ENCODE measurements around the gene LRIT1. TPM values are rescaled to one million over a fixed set of nuclear protein-coding genes. Genes with fewer than 3 reads are reported as not detected.

LRIT1 gene
- total and polyA plus RNA-seq, 5 donors from 2014 or later = not detected

DNA sequence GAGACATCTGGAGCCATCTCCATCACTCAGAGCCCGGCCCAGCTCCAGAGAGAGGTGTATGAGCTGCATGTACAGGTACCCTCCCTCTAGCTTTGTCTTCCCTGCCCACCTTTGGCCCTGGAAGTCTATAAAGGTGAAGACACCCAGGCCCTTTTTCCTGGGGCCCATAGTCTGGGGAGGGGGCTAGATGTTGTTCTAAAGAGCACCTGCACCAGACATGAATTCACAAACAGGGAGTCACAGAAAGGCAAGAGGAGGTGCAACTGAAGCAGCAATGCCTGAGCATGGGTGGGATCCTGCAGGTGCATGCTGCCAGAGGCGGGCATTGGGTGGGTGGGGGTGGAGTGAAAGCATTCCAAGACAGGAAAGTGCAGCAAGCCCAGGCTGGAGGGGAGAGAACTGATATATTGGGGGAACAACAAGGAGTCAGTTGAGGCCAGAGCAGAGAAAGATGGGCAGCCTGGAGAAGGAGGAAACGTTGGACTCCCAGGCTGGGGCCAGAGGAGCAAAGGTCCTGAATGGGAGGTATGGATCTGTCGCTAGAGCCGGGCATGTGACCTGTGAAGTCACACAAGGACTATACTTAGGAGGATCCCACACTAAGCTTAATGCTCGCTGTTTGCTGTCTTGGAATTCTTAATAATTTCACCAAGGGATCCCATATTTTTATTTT lies 35.4 kb downstream of the LRIT1 start:
- Histone ChIP-seq H3K27ac (ENCODE audit: insufficient read depth, low read length, poor library complexity, severe bottlenecking) (no peak overlapping the region), H3K4me3 (ENCODE audit: low read depth, low read length) (no peak overlapping the region), H3K4me1 (ENCODE audit: control insufficient read depth, insufficient read depth, low read length, poor library complexity, severe bottlenecking) (no peaks in the 10 kb centered on the region), H3K36me3 (ENCODE audit: control insufficient read depth, insufficient read depth, low read length) (no peaks in the 10 kb centered on the region), H3K27me3 (ENCODE audit: control insufficient read depth, insufficient read depth, low read length) (no peaks in the 10 kb centered on the region), H3K9me3 (ENCODE audit: control insufficient read depth in 2 of 2, low read length in 2 of 2) (no peaks in the 10 kb centered on the region)
- H3K4me1 Mint-ChIP-seq = no peaks in the 10 kb centered on the region
- DNase-seq (no peak), ATAC-seq (ENCODE audit: low read depth in 2 of 2) (no peak)
- no peaks in the 10 kb centered on the region for H3K36me3 Mint-ChIP-seq
- H3K27me3 Mint-ChIP-seq = no peaks in the 10 kb centered on the region
- H3K27ac Mint-ChIP-seq = no peak overlapping the region
- H3K4me3 Mint-ChIP-seq = no peak overlapping the region
- H3K9me3 Mint-ChIP-seq = peaks cover 0 to 2% (median 0%) of the 10 kb centered on the region in 7 donors

DNA sequence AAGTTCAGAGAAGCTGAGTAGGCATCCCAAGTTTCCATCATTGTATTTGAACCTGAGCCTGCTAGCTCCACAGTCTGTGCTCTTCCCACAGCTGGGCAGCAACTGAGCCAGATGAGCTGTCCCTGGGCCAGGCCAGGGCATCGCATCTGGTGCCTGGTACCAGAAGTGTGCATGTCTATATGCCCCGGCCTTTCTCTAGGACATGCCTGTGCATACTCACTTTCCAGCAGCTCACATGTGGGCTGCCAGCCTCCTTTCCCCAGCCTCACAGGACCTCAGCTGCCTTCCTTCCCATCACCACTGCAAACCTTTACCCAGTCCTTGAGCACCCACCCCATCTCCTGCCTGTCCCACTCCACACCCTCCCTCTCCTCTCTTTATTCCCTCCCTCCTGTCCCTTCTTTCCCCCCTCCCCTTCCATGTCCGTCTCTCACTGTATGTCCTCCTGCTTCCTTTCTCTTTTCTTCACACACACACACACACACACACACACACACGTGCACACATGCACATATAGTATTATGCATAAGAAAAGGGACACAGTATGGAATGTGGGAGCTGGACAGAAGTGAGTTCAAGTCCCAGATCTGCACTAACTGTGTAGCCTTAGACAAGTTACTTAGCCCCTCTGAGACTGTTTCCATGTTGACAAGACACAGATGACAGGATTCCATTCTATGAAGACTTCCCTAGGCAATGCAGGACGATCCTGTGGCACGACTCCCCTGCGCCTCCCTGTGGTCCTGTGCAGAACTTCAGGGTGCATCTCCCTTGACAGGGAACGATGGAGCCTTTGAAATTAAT lies 36.1 kb downstream of the LRIT1 start:
- Histone ChIP-seq H3K27me3 (ENCODE audit: control insufficient read depth, insufficient read depth, low read length) (no peaks in the 10 kb centered on the region), H3K27ac (ENCODE audit: insufficient read depth, low read length, poor library complexity, severe bottlenecking) (no peak overlapping the region), H3K9me3 (ENCODE audit: control insufficient read depth in 2 of 2, low read length in 2 of 2) (no peaks in the 10 kb centered on the region), H3K4me3 (ENCODE audit: low read depth, low read length) (no peak overlapping the region), H3K4me1 (ENCODE audit: control insufficient read depth, insufficient read depth, low read length, poor library complexity, severe bottlenecking) (no peaks in the 10 kb centered on the region), H3K36me3 (ENCODE audit: control insufficient read depth, insufficient read depth, low read length) (no peaks in the 10 kb centered on the region)
- H3K36me3 Mint-ChIP-seq = no peaks in the 10 kb centered on the region
- no peak overlapping the region for H3K27ac Mint-ChIP-seq
- no peaks in the 10 kb centered on the region for H3K4me1 Mint-ChIP-seq
- H3K4me3 Mint-ChIP-seq = no peak overlapping the region
- H3K27me3 Mint-ChIP-seq = no peaks in the 10 kb centered on the region
- DNase-seq = peak; percentile 11 to 51 (median 49)
- peak; percentile 26 to 59 for ATAC-seq (ENCODE audit: low read depth in 2 of 2)
- peaks cover 0 to 2% (median 0%) of the 10 kb centered on the region in 7 donors for H3K9me3 Mint-ChIP-seq

DNA sequence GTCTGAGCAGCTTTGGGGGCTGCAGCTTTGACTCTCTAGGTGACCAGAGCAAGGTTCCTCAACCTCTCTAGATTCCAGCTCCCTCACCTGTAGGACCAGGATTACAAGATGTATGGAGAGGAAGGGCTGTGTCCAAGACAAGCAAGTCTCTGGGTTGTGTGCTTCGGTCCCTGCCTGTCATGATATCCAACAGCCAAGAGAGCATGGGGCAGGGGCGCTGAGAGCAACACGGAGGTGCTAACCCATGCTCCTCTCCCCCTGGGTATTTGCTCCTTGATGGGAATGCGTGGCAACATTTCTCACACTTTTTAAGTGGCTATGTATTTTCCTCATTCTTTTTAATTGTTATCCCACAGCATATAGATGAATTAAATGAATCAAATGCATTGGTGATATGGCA lies 36.7 kb downstream of the LRIT1 start:
- Mint-ChIP-seq H3K27me3 (no peaks in the 10 kb centered on the region), H3K4me1 (no peaks in the 10 kb centered on the region), H3K36me3 (no peaks in the 10 kb centered on the region), H3K27ac (no peak overlapping the region), H3K9me3 (peaks cover 0 to 2% (median 0%) of the 10 kb centered on the region in 7 donors), H3K4me3 (no peak overlapping the region)
- DNase-seq = no peak
- Histone ChIP-seq H3K27me3 (ENCODE audit: control insufficient read depth, insufficient read depth, low read length) (no peaks in the 10 kb centered on the region), H3K27ac (ENCODE audit: insufficient read depth, low read length, poor library complexity, severe bottlenecking) (no peak overlapping the region), H3K4me1 (ENCODE audit: control insufficient read depth, insufficient read depth, low read length, poor library complexity, severe bottlenecking) (no peaks in the 10 kb centered on the region), H3K4me3 (ENCODE audit: low read depth, low read length) (no peak overlapping the region), H3K9me3 (ENCODE audit: control insufficient read depth in 2 of 2, low read length in 2 of 2) (no peaks in the 10 kb centered on the region), H3K36me3 (ENCODE audit: control insufficient read depth, insufficient read depth, low read length) (no peaks in the 10 kb centered on the region)
- ATAC-seq (ENCODE audit: low read depth in 2 of 2) = no peak

DNA sequence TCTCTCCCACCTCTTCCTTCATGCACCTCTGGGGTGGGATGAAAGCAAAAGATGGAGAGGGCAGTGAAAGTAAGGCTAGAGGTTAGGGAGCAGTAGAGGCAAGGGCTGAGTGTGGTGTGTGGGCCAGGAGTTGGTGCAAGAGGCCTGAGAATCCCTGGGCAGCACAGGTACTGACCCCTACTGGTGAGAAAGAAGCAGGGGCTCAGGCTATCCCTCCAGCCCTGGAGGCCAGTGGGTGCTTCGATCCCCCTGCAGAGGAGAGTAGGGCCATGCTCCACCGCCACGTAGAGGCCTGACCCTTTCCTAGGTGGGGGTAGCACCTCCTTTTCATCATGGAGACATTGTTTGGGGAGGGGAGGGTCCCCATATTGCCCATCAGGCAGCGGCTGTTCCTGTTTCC lies 37.2 kb downstream of the LRIT1 start:
- Histone ChIP-seq H3K4me3 (ENCODE audit: low read depth, low read length) (no peak overlapping the region), H3K36me3 (ENCODE audit: control insufficient read depth, insufficient read depth, low read length) (no peaks in the 10 kb centered on the region), H3K4me1 (ENCODE audit: control insufficient read depth, insufficient read depth, low read length, poor library complexity, severe bottlenecking) (no peaks in the 10 kb centered on the region), H3K9me3 (ENCODE audit: control insufficient read depth in 2 of 2, low read length in 2 of 2) (no peaks in the 10 kb centered on the region), H3K27ac (ENCODE audit: insufficient read depth, low read length, poor library complexity, severe bottlenecking) (no peak overlapping the region), H3K27me3 (ENCODE audit: control insufficient read depth, insufficient read depth, low read length) (no peaks in the 10 kb centered on the region)
- Mint-ChIP-seq H3K4me1 (no peaks in the 10 kb centered on the region), H3K36me3 (no peaks in the 10 kb centered on the region), H3K27me3 (peaks cover 3% of the 10 kb centered on the region), H3K9me3 (peaks cover 0 to 2% (median 0%) of the 10 kb centered on the region in 7 donors), H3K4me3 (no peak overlapping the region), H3K27ac (no peak overlapping the region)
- ATAC-seq (ENCODE audit: low read depth in 2 of 2) = peak in 1 of 2 donors; percentile 22
- no peak for DNase-seq

DNA sequence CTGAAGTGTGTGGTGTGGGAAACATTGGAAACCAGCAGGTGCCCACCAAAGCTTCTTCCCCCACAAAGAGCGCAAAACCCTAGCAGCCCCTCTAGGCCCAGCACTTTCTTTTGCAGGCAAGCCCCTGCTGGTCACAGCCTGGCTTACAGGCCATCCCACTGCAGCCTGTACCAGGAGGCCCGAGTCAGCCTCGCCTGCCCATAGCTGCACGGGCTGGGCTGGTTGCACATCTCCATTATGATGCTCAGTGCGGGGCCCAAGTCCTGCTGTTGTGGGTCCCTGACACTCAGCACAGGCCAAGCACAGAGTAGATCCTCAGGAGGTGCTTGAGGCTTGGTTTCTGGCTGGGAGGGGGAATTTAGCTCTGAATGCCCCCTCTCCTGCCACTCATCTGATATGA lies 39.0 kb downstream of the LRIT1 start:
- no peak overlapping the region for H3K27ac ChIP-seq (ENCODE audit: insufficient read depth, low read length, poor library complexity, severe bottlenecking)
- peak overlapping the region in 1 of 4 donors; percentile 71 for H3K4me3 Mint-ChIP-seq
- H3K27me3 ChIP-seq (ENCODE audit: control insufficient read depth, insufficient read depth, low read length) = no peaks in the 10 kb centered on the region
- no peak overlapping the region for H3K27ac Mint-ChIP-seq
- ATAC-seq (ENCODE audit: low read depth in 2 of 2) = no peak
- no peak overlapping the region for H3K4me3 ChIP-seq (ENCODE audit: low read depth, low read length)
- no peak for DNase-seq
- H3K4me1 Mint-ChIP-seq = no peaks in the 10 kb centered on the region
- H3K27me3 Mint-ChIP-seq = peaks cover 18% of the 10 kb centered on the region
- no peaks in the 10 kb centered on the region for H3K36me3 Mint-ChIP-seq
- no peaks in the 10 kb centered on the region for H3K9me3 ChIP-seq (ENCODE audit: control insufficient read depth in 2 of 2, low read length in 2 of 2)
- no peaks in the 10 kb centered on the region for H3K36me3 ChIP-seq (ENCODE audit: control insufficient read depth, insufficient read depth, low read length)
- no peaks in the 10 kb centered on the region for H3K4me1 ChIP-seq (ENCODE audit: control insufficient read depth, insufficient read depth, low read length, poor library complexity, severe bottlenecking)
- peaks cover 0 to 2% (median 0%) of the 10 kb centered on the region in 7 donors for H3K9me3 Mint-ChIP-seq

DNA sequence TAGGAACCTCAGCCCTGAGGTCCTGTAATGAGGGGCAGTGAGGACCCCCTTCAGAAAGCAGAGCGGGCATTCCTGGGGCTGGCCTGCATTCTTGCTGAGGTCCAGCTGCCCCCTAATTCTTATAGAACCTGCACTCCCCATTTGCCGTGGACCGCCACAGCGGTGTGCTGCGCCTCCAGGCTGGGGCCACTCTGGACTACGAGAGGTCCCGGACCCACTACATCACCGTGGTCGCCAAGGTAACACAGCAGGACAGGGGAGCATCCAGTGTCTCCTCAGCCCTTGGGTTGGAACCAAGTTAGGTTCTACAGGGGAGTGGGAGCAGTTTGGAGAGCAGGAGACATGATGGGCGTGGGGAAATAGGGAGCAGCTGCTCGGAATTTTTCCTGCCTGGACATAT lies 39.7 kb downstream of the LRIT1 start:
- peaks cover 23% of the 10 kb centered on the region for H3K27me3 Mint-ChIP-seq
- H3K4me3 ChIP-seq (ENCODE audit: low read depth, low read length) = no peak overlapping the region
- no peak for DNase-seq
- H3K4me1 Mint-ChIP-seq = no peaks in the 10 kb centered on the region
- H3K27ac ChIP-seq (ENCODE audit: insufficient read depth, low read length, poor library complexity, severe bottlenecking) = no peak overlapping the region
- H3K27ac Mint-ChIP-seq = no peak overlapping the region
- ATAC-seq (ENCODE audit: low read depth in 2 of 2) = no peak
- no peaks in the 10 kb centered on the region for H3K4me1 ChIP-seq (ENCODE audit: control insufficient read depth, insufficient read depth, low read length, poor library complexity, severe bottlenecking)
- H3K36me3 Mint-ChIP-seq = no peaks in the 10 kb centered on the region
- peaks cover 0 to 2% (median 0%) of the 10 kb centered on the region in 7 donors for H3K9me3 Mint-ChIP-seq
- no peaks in the 10 kb centered on the region for H3K9me3 ChIP-seq (ENCODE audit: control insufficient read depth in 2 of 2, low read length in 2 of 2)
- no peaks in the 10 kb centered on the region for H3K27me3 ChIP-seq (ENCODE audit: control insufficient read depth, insufficient read depth, low read length)
- H3K4me3 Mint-ChIP-seq = no peak overlapping the region
- no peaks in the 10 kb centered on the region for H3K36me3 ChIP-seq (ENCODE audit: control insufficient read depth, insufficient read depth, low read length)

DNA sequence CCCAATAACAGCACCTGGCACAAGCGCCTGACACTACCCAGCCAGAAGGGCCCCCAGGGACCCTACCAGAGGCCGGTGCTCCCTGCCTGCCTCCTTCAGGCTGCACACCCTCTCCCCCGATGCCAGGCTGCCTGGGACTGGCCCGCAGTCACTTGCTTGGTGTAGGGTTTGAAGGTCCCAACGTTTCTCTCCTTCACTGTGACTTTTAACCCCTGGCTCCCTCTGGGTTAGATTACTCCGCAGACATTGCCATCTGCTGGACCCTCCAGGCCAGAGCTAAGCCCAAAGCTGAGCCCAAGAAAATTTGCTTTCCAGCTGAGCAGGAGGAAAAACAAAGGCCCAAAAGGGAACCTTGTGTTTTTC lies 40.1 kb downstream of the LRIT1 start:
- H3K27me3 ChIP-seq (ENCODE audit: control insufficient read depth, insufficient read depth, low read length) = no peaks in the 10 kb centered on the region
- no peaks in the 10 kb centered on the region for H3K4me1 Mint-ChIP-seq
- no peak for DNase-seq
- H3K27ac ChIP-seq (ENCODE audit: insufficient read depth, low read length, poor library complexity, severe bottlenecking) = no peak overlapping the region
- no peaks in the 10 kb centered on the region for H3K4me1 ChIP-seq (ENCODE audit: control insufficient read depth, insufficient read depth, low read length, poor library complexity, severe bottlenecking)
- peaks cover 0 to 4% (median 0%) of the 10 kb centered on the region in 7 donors for H3K9me3 Mint-ChIP-seq
- H3K27me3 Mint-ChIP-seq = peaks cover 26% of the 10 kb centered on the region
- H3K27ac Mint-ChIP-seq = no peak overlapping the region
- no peaks in the 10 kb centered on the region for H3K36me3 ChIP-seq (ENCODE audit: control insufficient read depth, insufficient read depth, low read length)
- ATAC-seq (ENCODE audit: low read depth in 2 of 2) = no peak
- H3K4me3 ChIP-seq (ENCODE audit: low read depth, low read length) = no peak overlapping the region
- H3K4me3 Mint-ChIP-seq = no peak overlapping the region
- no peaks in the 10 kb centered on the region for H3K36me3 Mint-ChIP-seq
- no peaks in the 10 kb centered on the region for H3K9me3 ChIP-seq (ENCODE audit: control insufficient read depth in 2 of 2, low read length in 2 of 2)
